GM12891 (cell line): Measurements from ENCODE around the gene PARD6B.
A peak's percentile ranks its signal among the peaks of the same experiment; 100 is the strongest.
"Not testable (repeated sequence)": the region's sequence is repeated elsewhere in the genome, so short reads cannot be mapped to it uniquely, and the experiment has no call there.

Experiments
- DNase-seq: peaks from one replicate; pipeline ENCODE4 v3.0.0; 2011; ENCODE audit warnings: low spot score; ENCODE audit not compliant: insufficient read length
- FAIRE-seq: peaks from 2 replicates; lab custom pipeline; 2011; peaks lifted over from hg19 to GRCh38; lab: Jason Lieb, UNC
- PAX5 ChIP-seq: IDR thresholded peaks from 2 replicates; pipeline ENCODE4 v1.6.1; 2011; ENCODE audit warnings: low read length, moderate library complexity, mild to moderate bottlenecking; ENCODE audit not compliant: insufficient read depth, severe bottlenecking
- POLR2A ChIP-seq: IDR thresholded peaks from 2 replicates; pipeline ENCODE4 v1.6.1; 2011; ENCODE audit warnings: low read depth, low read length, control low read depth
- POLR2AphosphoS5 ChIP-seq: IDR thresholded peaks from 2 replicates; pipeline ENCODE4 v1.6.1; 2011; ENCODE audit warnings: low read depth, low read length, control low read depth
- POU2F2 ChIP-seq: IDR thresholded peaks from 2 replicates; pipeline ENCODE4 v1.6.1; 2011; ENCODE audit warnings: low read depth, mild to moderate bottlenecking, control low read depth, low read length, moderate library complexity
- SPI1 ChIP-seq: IDR thresholded peaks from 2 replicates; pipeline ENCODE4 v1.6.1; 2011; ENCODE audit warnings: low read depth, low read length, control low read depth
- TAF1 ChIP-seq: IDR thresholded peaks from 2 replicates; pipeline ENCODE4 v1.6.1; 2011; ENCODE audit warnings: low read depth, low read length, control low read depth

Gene PARD6B

DNA sequence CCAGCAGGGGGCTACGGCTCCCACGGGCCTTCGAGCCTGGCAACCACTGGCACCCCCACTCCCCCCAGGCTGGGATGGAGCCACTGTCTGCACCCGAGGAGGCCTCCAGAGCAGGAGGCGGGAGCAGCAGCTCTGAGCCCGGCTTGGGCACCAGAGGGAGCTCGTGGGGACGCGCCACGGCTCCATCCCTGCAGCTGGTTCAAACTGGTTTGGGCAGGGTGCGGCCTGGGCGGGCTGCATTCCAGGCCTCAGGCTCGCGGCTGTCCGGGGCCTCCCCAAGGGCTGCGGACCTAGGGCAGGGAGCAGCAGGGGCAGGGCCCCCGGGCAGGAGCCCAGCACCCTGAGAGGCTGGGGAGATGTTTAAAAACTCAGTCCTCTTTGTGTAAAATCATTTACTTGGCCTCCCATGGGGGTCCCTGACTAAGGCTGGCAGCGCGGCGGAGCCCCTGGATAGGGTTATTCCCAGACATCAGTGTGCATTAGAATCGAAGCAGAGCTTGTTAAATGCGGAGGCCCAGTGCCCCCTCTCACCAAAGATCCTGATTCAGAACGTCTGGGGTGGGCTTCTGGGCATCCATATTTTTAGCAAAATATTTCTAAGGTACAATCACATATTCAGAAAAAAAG, 59.4 kb downstream of the PARD6B start:
- peak; percentile 80 for DNase-seq
- peak; percentile 57; the same call in 1 of the 2 replicates for TF ChIP-seq POLR2A
- no peak for TF ChIP-seq PAX5
- no peak for TF ChIP-seq SPI1
- no peak for TF ChIP-seq POU2F2
- TF ChIP-seq TAF1: no peak
- peak; percentile 63; the same call in 1 of the 2 replicates for TF ChIP-seq POLR2AphosphoS5
- FAIRE-seq: peak; percentile 76

DNA sequence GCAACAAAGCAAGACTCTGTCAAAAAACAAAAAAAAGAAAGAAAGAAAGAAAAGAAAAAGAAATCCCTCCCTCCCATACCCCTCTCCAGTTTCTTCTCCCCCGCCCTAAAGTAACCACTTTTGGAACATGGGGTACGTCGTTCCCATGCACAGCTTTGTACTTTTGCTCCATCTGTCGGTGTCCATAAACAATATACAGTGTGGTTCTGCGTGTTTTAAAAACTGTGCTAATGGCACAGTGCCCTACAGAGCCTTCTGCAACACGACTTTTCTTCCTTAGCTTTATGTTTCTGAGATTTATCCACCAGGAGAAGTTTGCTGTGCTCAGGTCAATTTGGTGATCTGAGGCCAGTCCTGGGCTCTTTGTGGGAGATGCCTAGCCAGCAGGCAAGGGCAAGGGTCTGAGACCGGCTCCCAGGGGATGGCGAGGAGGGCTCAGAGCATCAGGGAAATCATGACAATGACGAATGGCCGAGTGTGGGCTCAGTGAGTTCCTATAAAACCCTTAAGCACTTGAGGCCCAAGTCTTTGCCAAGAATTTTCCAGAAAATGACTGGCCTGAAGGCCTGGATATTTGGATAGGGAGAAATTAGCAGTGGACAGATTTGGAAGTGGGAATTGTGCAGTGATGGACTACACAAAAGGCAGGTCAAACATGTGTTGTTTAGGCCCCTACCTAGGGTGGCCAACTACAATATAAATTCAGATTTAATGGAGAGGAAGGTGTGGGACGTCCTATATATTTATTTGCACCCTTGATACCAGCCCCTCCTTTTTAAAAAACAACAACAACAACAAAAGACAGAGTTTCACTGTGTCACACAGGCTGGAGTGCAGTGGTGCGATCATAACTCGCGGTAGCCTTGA, 61.6 kb downstream of the PARD6B start:
- no peak for TF ChIP-seq POLR2AphosphoS5
- TF ChIP-seq POU2F2: no peak
- TF ChIP-seq TAF1: no peak
- TF ChIP-seq POLR2A: no peak
- TF ChIP-seq SPI1: no peak
- no peak for TF ChIP-seq PAX5
- FAIRE-seq (no peak), DNase-seq (no peak)

DNA sequence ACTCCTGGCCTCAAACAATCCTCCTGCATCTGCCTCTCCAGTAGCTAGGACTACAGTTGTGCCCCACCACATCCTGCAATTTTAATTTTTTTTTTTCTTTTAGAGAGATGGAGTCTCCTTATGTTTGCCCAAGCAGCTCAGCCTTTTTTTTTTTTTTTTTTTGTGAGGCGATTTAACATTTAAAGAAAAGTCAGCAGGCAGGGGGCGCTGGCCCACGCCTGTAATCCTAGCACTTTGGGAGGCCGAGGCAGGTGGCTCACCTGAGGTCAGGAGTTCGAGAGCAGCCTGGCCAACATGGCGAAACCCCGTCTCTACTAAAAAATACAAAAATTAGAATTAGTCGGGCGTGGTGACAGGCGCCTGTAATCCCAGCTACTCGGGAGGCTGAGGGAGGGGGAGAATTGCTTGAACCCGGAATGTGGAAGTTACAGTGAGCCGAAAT, 62.2 kb downstream of the PARD6B start:
- not testable (repeated sequence) for DNase-seq, FAIRE-seq

DNA sequence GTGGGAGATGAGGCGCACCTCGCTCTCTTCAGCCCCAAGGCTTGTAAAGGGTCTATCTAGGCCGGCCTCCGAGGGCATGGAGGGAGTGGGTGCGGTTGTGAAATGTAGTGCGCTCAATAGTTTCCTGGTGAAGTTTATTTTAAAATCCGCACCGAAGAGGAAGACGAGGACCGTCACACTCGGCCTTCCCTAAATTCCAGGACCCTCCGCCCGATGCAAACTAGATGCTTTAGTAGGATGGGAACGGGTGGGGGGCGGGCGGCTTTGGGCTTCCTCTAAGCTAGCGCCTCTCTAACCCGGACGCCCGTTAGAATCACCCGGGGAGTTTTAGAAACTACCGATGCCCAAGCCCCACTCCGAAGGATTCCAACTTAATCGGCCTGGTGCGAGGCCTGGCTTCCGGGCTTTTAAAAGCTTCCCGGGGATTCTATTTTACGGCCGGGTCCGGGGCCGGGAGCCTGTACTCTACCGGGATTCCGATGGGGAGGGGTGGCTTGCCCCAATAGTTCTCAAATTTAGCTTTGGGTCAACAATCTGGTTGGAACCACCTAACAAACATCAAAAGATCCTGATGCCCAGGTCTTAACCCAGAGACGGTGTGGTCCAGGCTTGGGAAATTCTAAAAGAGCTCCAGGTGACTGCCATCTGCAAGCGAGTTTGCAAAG, 62.9 kb downstream of the PARD6B start:
- TF ChIP-seq POLR2AphosphoS5: no peak
- no peak for TF ChIP-seq SPI1
- no peak for TF ChIP-seq PAX5
- TF ChIP-seq POU2F2: no peak
- no peak for TF ChIP-seq TAF1
- no peak for TF ChIP-seq POLR2A
- no peak for FAIRE-seq
- no peak for DNase-seq

DNA sequence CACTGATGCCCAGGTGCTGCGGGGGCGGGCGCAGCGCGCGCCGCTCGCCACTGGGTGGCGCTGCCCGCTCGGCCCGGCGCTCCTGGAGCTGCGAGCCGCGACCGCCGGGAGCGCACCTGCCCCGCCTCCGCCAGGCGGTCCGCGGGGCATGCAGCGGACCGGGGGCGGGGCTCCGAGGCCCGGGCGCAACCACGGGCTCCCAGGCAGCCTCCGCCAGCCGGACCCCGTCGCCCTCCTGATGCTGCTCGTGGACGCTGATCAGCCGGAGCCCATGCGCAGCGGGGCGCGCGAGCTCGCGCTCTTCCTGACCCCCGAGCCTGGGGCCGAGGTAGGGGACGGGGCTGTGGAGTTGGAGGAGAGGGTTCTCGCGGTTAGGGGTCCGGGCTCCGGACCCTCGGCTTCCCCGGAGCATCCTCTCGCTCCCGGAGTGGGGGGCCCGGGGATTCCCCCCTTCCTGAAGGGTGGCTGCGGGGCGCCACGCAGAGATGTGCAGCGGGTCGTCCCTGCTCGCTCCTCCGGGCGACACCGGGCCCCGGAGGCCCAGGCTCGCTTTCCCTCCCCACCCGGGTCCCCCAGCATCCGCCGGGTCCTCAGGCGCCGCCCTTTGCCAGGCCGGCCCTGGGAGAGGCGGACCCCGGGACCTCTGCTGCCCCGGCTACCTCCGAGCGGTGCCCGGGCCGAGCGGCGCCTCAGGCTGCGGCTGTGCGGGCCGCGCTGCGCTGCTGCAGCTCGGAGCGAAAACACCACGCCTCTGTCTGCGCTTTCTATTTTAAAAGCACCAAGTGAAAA, 63.7 kb downstream of the PARD6B start, which contains the start of gene BCAS4:
BCAS4 (plus strand) TSS at position 216 of the 789 bp plus-strand sequence; CDS start at position 239, 23 bp downstream.
- DNase-seq (peak; percentile 89), FAIRE-seq (peak; percentile 88)
- TF ChIP-seq POLR2A (no peak), PAX5 (peak; percentile 92), SPI1 (no peak), TAF1 (no peak), POU2F2 (peak; percentile 39; the same call in 1 of the 2 replicates), POLR2AphosphoS5 (no peak; the same call in 1 of the 2 replicates)

DNA sequence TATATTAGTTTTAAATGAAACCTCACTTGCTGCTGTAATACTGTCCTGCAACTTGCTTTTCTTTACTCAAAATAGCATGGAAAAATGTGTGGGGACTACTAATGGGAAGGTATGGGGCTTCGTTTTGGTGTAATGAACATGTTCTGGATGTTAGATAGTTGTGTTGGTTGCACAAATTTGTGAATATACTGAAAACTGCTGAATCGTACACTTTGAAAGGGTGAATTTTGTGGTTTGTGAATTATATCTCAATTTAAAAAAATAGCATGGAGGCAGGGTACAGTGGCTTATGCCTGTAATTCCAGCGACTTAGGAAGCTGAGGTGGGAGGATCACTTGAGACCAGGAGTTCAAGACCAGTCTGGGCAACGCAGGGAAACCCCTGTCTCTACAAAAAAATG, 65.8 kb downstream of the PARD6B start:
- FAIRE-seq: no peak
- no peak for TF ChIP-seq SPI1
- no peak for TF ChIP-seq PAX5
- TF ChIP-seq POLR2A: no peak
- TF ChIP-seq POLR2AphosphoS5: no peak
- TF ChIP-seq POU2F2: no peak
- TF ChIP-seq TAF1: no peak
- DNase-seq: no peak

DNA sequence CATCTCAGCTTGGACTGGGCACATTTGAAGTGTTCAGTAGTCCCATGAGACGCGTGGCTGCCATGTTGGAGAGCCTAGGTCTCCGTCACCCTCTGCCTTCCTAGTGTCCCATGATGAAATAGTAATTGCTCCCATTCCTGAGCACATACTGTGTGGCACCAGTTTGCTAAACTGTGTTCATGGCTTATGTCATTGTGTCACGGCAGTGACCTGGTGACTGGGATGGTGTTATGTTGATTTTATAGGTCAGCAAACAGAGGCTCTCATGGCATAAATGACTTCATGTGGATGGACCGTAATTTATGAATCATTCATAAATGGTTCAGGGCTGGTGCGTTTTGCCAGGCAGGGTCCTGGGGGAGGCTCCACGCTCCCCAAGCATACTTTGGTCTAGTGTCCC, 67.3 kb downstream of the PARD6B start:
- TF ChIP-seq PAX5 (no peak), POLR2A (no peak), POLR2AphosphoS5 (no peak), SPI1 (no peak), TAF1 (no peak), POU2F2 (no peak)
- DNase-seq (no peak), FAIRE-seq (no peak)

DNA sequence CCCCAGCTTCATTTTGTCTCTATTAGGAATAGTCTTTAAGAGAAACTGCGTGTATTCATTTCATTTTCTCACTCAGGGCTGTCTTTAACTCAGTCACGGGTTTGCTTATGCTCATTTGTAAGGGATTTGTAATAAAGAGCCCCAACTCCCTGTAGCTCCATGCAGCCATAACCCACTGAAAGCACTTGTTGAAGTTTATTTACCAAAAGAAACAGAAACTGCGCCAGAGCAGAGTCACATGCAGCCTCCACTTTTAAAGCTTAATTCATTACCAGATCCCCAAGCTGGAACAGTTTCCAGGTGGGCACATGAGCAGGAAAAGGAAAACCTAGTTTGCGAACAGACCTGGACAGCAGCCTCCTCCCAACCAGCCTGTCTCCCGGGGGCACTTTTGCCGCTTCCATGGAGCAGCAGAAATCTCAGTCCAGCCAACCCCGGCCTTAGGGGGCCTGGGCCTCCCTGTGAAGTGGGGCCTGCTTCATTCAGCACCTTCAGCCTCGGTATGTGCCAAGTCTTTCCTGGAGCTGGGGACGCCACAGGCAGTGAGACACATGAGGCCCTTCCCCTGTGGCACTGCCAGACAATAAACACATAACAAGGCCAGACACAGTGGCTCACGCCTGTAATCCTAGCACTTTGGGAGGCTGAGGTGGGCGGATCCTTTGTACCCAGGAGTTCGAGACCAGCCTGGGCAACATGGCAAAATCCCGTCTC, 68.0 kb downstream of the PARD6B start:
- no peak for TF ChIP-seq POLR2AphosphoS5
- TF ChIP-seq PAX5: no peak
- TF ChIP-seq POLR2A: no peak
- TF ChIP-seq SPI1: no peak
- TF ChIP-seq POU2F2: no peak
- no peak for TF ChIP-seq TAF1
- DNase-seq (no peak), FAIRE-seq (peak; percentile 33)

DNA sequence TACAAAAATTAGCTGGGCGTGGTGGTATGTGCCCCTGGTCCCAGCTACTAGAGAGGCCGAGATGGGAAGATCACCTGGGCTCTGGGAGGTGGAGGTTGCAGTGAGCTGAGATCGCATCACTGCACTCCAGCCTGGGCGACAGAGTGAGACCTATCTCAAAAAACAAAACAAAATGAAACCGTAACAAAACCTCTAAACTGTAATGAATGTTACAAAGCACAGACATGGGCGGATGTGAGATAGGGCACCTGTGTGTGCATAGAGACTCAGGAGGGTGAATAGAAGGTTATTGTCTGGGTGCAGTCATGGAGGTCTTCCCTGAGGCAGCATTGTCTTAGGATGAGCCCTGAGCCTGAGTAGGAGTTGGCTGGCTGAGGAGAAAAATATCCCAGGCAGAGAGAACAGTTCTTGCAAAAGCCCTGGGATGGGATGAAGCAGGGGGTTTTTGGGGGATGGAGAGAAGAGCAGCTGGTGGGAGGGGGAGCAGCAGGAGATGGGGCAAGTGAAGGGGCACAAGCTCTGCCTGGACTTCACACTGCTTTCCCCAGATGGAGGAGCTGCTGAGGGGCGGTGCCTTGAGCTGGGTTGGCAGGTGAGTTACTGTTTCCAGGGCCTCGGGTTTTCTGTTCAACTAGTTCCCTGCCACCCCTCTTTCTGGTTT, 68.6 kb downstream of the PARD6B start:
- DNase-seq: no peak
- TF ChIP-seq POLR2AphosphoS5: no peak
- TF ChIP-seq TAF1: peak; percentile 15; the same call in 1 of the 2 replicates
- FAIRE-seq: peak; percentile 88

DNA sequence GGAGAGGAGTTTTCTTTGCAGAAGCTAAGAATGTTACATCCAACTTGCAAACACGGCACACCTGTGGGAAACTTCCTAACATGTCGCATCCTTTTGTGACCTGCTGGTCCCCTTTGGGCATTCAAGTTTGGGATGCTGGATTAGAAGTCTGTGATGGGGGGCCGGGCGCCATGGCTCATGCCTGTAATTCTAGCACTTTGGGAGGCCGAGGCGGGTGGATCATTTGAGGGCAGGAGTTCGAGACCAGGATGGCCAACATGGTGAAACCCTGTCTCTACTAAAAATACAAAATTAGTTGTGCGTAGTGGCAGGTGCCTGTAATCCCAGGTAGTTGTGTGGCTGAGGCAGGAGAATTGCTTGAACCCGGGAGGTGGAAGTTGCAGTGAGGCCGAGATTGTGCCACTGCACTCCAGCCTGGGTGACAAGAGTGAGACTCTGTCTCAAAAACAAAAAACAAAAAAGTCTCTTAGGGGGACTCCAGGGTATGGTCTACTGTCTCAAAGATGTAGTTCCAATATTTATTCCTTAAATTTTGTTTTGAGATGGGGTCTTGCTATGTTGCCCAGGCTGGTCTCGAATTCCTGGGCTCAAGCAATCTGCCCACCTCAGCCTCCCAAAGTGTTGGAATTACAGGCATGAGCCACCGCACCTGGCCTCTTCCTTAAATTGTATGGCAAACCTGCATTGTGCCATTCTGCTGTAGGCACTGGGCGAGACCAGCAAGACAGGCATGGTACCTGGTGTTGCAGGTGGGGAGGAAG, 69.8 kb downstream of the PARD6B start:
- FAIRE-seq, DNase-seq: not testable (repeated sequence)
